Esophagus squamous epithelium (tissue), 5 donors: ENCODE results near the gene LRP1B. TPM values are rescaled to one million over a fixed set of nuclear protein-coding genes. Genes with fewer than 3 reads are reported as not detected.

Experiments
- DNase-seq: peaks from one replicate; lab custom pipeline; 2025; lab: John Stamatoyannopoulos, UW
- H3K27ac ChIP-seq, 4 donors: fragments of 200-600 bp; sonication (generic); one replicate each; pipeline ENCODE4 v1.5.1; 2016 to 2019; ENCODE audit warnings: mild to moderate bottlenecking in 1 of 4
- H3K27me3 ChIP-seq, 4 donors: fragments of 200-600 bp; sonication (generic); 1 replicate in 3 of 4; 2 replicates in 1 of 4; pipeline versions ENCODE4 v1.5.1 to v1.6.0; 2017 to 2021; ENCODE audit warnings: antibody characterized with exemption in 1 of 4
- H3K36me3 ChIP-seq, 3 donors: fragments of 200-600 bp; sonication (generic); one replicate each; pipeline ENCODE4 v1.5.1; 2016 to 2019
- H3K4me1 ChIP-seq, 3 donors: fragments of 200-600 bp; sonication (generic); one replicate each; pipeline ENCODE4 v1.5.1; 2017 to 2019
- H3K4me3 ChIP-seq, 4 donors: fragments of 200-600 bp; sonication (generic); 1 replicate in 3 of 4; 2 replicates in 1 of 4; pipeline ENCODE4 v1.5.1; 2016 to 2019; ENCODE audit warnings: mild to moderate bottlenecking in 2 of 4, moderate library complexity in 1 of 4
- H3K9me3 ChIP-seq, 3 donors: fragments of 200-600 bp; sonication (generic); one replicate each; pipeline ENCODE4 v1.5.1; 2016 to 2019
- CTCF ChIP-seq, 6 experiments: fragments of 450-650 bp in 4 of 6; fragments of 200-600 bp in 2 of 6; sonication (generic) in 2 of 6; IDR thresholded peaks; one replicate each; pipeline ENCODE4 v1.5.1; 2016 to 2019; ENCODE audit warnings: antibody characterized with exemption in 6 of 6, mild to moderate bottlenecking in 4 of 6, moderate library complexity in 4 of 6
- POLR2A ChIP-seq, 4 donors: fragments of 450-650 bp; IDR thresholded peaks; one replicate each; pipeline ENCODE4 v1.6.1; 2017; ENCODE audit warnings: antibody characterized with exemption in 4 of 4, mild to moderate bottlenecking in 4 of 4, moderate library complexity in 3 of 4
- WGBS, 2 donors: methylation state at CpG; one replicate each; pipeline ENCODE4 v1.1.5; 2018; 5-methylcytosine and 5-hydroxymethylcytosine counted together
- intact Hi-C: fragments of 100-400 bp; cut with DNase I; formaldehyde crosslinking; loops from one replicate; pipeline ENCODE4 v1.15.0; 2022
- total RNA-seq, 4 donors: library from RNA; depleted of rRNA; stranded (reverse); fragments of >200 nt; gene quantifications; one replicate each; pipeline ENCODE4 v1.1.0, GENCODE V29; 2016
- donor health status: DM: yes; HTN: yes; CAD: no.

The LRP1B gene
- total RNA-seq, 4 donors from 2014 or later: 0.04 to 1.1 (median 0.23) TPM

DNA sequence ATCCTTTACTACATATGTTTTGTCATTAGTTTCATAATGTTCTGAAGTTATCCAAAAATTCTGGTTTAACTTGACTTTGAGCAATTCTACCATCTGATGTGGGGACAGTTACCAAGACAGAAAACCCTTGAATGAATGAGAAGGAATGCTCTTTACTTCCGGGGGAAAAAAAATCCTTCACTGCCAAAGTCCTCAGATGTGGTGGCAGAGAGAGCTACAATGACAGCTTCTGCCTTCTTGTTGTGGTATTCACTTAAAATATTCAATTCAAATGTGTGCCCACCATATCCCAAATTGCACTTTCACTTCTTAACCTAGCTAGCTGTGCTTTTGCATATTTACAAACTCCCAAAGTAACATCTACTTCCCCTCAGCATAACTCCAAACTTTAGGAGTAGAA is 1818.9 kb downstream of the LRP1B start:
- intact Hi-C loops: no loop called here
- Histone ChIP-seq H3K4me3 (no peak overlapping the region), H3K9me3 (no peaks in the 10 kb centered on the region), H3K27me3 (no peaks in the 10 kb centered on the region), H3K4me1 (no peaks in the 10 kb centered on the region), H3K27ac (no peak overlapping the region), H3K36me3 (no peaks in the 10 kb centered on the region)
- 0% methylated on average over 1 of the region's 1 CpG for WGBS, 2 donors
- TF ChIP-seq CTCF (IDR thresholded peaks at IDR 0.05) (no peak), POLR2A (IDR thresholded peaks at IDR 0.05) (no peak)
- no peak for DNase-seq

- TF ChIP-seq POLR2A (IDR thresholded peaks at IDR 0.05): no peak
- no peak for TF ChIP-seq CTCF (IDR thresholded peaks at IDR 0.05)
- no peaks in the 10 kb centered on the region for H3K4me1 ChIP-seq
- intact Hi-C loops: no loop called here
- no peak overlapping the region for H3K27ac ChIP-seq
- no peak overlapping the region for H3K4me3 ChIP-seq
- no peaks in the 10 kb centered on the region for H3K27me3 ChIP-seq
- H3K9me3 ChIP-seq: no peaks in the 10 kb centered on the region
- no peak for DNase-seq
- no peaks in the 10 kb centered on the region for H3K36me3 ChIP-seq
Observed at GRCh38 chr2:140308706-140309105, 1822.1 kb downstream of the LRP1B start.

DNA sequence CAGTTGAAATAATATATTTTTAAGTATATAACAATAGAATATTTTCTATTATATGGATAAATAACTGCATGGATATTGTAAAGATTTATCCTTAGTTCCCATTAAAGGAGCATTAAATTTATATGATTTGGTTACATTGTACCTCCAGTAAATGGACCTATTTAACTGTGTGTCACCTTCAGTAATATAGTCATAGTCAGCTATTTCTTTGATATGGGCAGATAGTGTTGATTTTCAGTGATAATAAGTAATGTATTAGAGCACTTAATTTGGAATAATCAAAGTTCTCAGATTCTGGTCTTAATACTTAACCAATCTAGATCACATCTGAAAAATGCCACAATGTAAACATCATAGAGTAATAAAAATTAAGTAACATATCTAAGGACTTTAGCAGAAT is 1823.3 kb downstream of the LRP1B start:
- no peak for DNase-seq
- no peaks in the 10 kb centered on the region for H3K36me3 ChIP-seq
- H3K9me3 ChIP-seq: no peaks in the 10 kb centered on the region
- no peaks in the 10 kb centered on the region for H3K4me1 ChIP-seq
- no peak overlapping the region for H3K4me3 ChIP-seq
- no peak for TF ChIP-seq CTCF (IDR thresholded peaks at IDR 0.05)
- H3K27ac ChIP-seq: no peak overlapping the region
- no peaks in the 10 kb centered on the region for H3K27me3 ChIP-seq
- intact Hi-C loops: no loop called here

DNA sequence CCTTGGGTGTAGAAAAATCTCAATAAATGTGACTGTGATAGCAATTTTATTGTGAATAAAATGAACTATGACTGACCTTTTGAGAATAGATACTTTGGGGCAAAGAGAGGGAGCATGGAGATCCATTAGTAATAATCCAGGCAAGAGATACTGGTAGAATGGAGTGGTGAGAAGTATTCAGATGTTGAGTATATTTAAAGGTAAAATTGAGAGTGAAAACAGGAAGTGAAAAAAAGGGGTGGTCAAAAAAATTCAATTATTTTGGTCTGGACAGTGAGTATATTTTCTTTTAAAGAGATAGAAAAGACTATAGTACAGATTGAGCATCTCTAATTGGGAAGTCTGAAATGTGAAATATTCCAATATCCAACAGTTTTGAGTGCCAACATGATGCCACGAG is 1835.0 kb downstream of the LRP1B start:
- intact Hi-C loops: no loop called here
- Histone ChIP-seq H3K9me3 (peaks cover 0 to 5% (median 0%) of the 10 kb centered on the region in 3 donors), H3K36me3 (no peaks in the 10 kb centered on the region), H3K27ac (no peak overlapping the region), H3K4me3 (no peak overlapping the region), H3K27me3 (no peaks in the 10 kb centered on the region), H3K4me1 (no peaks in the 10 kb centered on the region)
- TF ChIP-seq CTCF (IDR thresholded peaks at IDR 0.05): no peak
- no peak for TF ChIP-seq POLR2A (IDR thresholded peaks at IDR 0.05)
- DNase-seq: no peak
- WGBS, 2 donors: 77 to 85% methylated on average over 1 of the region's 1 CpG

DNA sequence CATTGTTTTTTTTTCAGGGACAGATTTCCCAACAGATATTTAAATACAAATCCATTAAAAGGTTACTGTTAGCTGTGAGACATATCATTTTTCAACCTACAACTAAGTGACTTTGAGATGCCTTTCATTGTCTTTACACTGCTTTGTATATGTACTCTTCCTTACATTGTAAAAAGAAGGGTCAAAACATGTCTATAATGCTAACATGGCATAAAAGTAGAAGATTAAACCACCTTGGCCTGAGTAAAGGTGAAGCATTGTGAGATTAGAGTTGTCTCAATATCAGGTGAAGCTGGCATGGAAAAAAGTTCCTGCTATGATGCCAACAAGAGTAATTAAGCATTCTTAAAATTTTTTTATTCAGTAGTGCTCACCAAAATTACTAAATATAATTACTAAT is 1842.1 kb downstream of the LRP1B start:
- intact Hi-C loops: no loop called here
- DNase-seq: no peak
- H3K36me3 ChIP-seq: no peaks in the 10 kb centered on the region
- no peak overlapping the region for H3K27ac ChIP-seq
- peaks cover 0 to 5% (median 0%) of the 10 kb centered on the region in 3 donors for H3K9me3 ChIP-seq
- H3K27me3 ChIP-seq: no peaks in the 10 kb centered on the region
- TF ChIP-seq POLR2A (IDR thresholded peaks at IDR 0.05) (no peak), CTCF (IDR thresholded peaks at IDR 0.05) (no peak)
- H3K4me1 ChIP-seq: no peaks in the 10 kb centered on the region
- H3K4me3 ChIP-seq: no peak overlapping the region
